ENCODE results near the gene KRTAP4-5.
"Not testable (repeated sequence)": the region's sequence is repeated elsewhere in the genome, so short reads cannot be mapped to it uniquely, and the experiment has no call there.

DNA sequence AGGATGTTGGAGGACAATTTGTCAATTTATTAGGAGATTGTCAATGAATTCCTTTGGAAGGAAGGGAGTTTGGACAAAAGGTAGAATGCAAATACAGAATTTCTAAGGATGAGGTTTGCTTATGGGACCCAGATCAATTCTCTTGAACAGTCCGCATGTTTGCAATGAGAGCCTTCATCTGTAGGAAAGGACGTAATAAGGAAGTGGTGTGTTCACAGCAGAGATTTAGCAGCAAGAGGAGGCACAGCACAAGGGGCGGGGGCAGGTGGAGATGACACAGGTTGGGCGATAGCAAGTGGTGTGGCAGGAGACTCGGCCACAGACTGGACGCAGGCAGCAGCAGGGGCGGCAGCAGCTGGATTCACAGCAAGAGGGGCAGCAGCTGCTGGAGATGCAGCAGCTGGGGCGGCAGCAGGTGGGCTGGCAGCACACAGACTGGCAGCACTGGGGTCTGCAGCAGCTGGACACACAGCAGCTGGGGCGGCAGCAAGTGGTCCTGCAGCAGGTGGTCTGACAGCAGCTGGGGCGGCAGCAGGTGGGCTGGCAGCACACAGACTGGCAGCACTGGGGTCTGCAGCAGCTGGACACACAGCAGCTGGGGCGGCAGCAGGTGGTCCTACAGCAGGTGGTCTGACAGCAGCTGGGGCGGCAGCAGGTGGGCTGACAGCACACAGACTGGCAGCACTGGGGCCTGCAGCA is 26.2 kb downstream of the KRTAP4-5 start:
- TF ChIP-seq, protein P1, sequence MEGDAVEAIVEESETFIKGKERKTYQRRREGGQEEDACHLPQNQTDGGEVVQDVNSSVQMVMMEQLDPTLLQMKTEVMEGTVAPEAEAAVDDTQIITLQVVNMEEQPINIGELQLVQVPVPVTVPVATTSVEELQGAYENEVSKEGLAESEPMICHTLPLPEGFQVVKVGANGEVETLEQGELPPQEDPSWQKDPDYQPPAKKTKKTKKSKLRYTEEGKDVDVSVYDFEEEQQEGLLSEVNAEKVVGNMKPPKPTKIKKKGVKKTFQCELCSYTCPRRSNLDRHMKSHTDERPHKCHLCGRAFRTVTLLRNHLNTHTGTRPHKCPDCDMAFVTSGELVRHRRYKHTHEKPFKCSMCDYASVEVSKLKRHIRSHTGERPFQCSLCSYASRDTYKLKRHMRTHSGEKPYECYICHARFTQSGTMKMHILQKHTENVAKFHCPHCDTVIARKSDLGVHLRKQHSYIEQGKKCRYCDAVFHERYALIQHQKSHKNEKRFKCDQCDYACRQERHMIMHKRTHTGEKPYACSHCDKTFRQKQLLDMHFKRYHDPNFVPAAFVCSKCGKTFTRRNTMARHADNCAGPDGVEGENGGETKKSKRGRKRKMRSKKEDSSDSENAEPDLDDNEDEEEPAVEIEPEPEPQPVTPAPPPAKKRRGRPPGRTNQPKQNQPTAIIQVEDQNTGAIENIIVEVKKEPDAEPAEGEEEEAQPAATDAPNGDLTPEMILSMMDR (optimal IDR thresholded peaks at IDR 0.05 in 1 of 3, IDR thresholded peaks at IDR 0.05 in 1 of 3, conservative IDR thresholded peaks at IDR 0.05 in 1 of 3; ENCODE audit: extremely low read depth in 1 of 3, insufficient read depth in 2 of 3, low read length in 3 of 3): not testable (repeated sequence)
- TF ChIP-seq EZH2 (IDR thresholded peaks at IDR 0.05; ENCODE audit: low read length): not testable (repeated sequence)
